WTC11 (cell line): ENCODE measurements around the gene PINK1.

Experiments used
- ATF2 ChIP-seq: sonication (generic); formaldehyde crosslinking; IDR thresholded peaks from 2 replicates; pipeline ENCODE4 v1.8.1; 2022; ENCODE audit warnings: low read depth, missing genetic modification reagents, borderline replicate concordance
- CTCF ChIP-seq: fragments of 200-600 bp; IDR thresholded peaks from 2 replicates; pipeline ENCODE4 v1.8.0; 2022; ENCODE audit warnings: antibody characterized with exemption
- E2F4 ChIP-seq: sonication (generic); formaldehyde crosslinking; IDR thresholded peaks from 2 replicates; pipeline ENCODE4 v1.8.1; 2022; ENCODE audit warnings: low read depth, mild to moderate bottlenecking, moderate library complexity, missing genetic modification reagents, borderline replicate concordance
- GTF2I ChIP-seq: fragments of 250-450 bp; sonication (Bioruptor Pico); conservative IDR thresholded peaks from 2 replicates; pipeline ENCODE4 v1.4.0; 2021; ENCODE audit warnings: mild to moderate bottlenecking
- JUN ChIP-seq: sonication (generic); formaldehyde crosslinking; IDR thresholded peaks from 2 replicates; pipeline ENCODE4 v1.8.0; 2023; ENCODE audit warnings: mild to moderate bottlenecking, missing genetic modification reagents
- TEAD1 ChIP-seq: sonication (generic); formaldehyde crosslinking; IDR thresholded peaks from 2 replicates; pipeline ENCODE4 v1.8.0; 2022; ENCODE audit warnings: mild to moderate bottlenecking, missing genetic modification reagents
- ZNF281 ChIP-seq: sonication (generic); formaldehyde crosslinking; IDR thresholded peaks from 2 replicates; pipeline ENCODE4 v1.8.0; 2023; ENCODE audit warnings: mild to moderate bottlenecking, missing genetic modification reagents

- TF ChIP-seq JUN (CRISPR knock-in tag) (no peak), CTCF (no peak), GTF2I (CRISPR knock-in tag) (no peak), E2F4 (CRISPR knock-in tag) (no peak), ZNF281 (no peak), TEAD1 (CRISPR knock-in tag) (no peak), ATF2 (no peak)
Measured at GRCh38 chr1:20654104-20654690, 20.9 kb downstream of the PINK1 start.
